Measurements from ENCODE around the gene DLX2. TPM values are rescaled to one million over a fixed set of nuclear protein-coding genes. Genes with fewer than 3 reads are reported as not detected.
A peak's percentile ranks its signal among the peaks of the same experiment; 100 is the strongest.

Gene DLX2
- total and polyA plus RNA-seq, 2 of the 13 experiments (the other 11 are each of a cell fraction or from before 2014, with no cell fraction given), result 0.07 to 0.15 TPM

GRCh38 chr2:172094294-172095145 is 8.2 kb downstream of the DLX2 start (continued):
- TF ChIP-seq HNF4G (IDR thresholded peaks at IDR 0.05; ENCODE audit: borderline replicate concordance, low read depth, low read length) (no peak), HNF4G (CRISPR knock-in tag; IDR thresholded peaks at IDR 0.05; ENCODE audit: borderline replicate concordance, low read depth) (0 out of 2 replicates have a peak, but pooled peaks have one; percentile 22)

GRCh38 chr2:172093416-172094293 is 9.0 kb downstream of the DLX2 start:
- no peak for ATAC-seq
- Histone ChIP-seq H3K4me2 (ENCODE audit: low read depth, low read length) (no peak overlapping the region), H2AFZ (ENCODE audit: low read length) (no peak overlapping the region), H3K9ac (ENCODE audit: insufficient read depth, low read depth, low read length) (no peak overlapping the region), H3K4me3 (replicated peaks in 1 of 3; ENCODE audit: insufficient read depth in 1 of 3, low read depth in 2 of 3, low read length in 3 of 3) (no peak overlapping the region), H3K36me3 (replicated peaks in 1 of 2; ENCODE audit: control insufficient read depth in 1 of 2, insufficient read depth in 2 of 2, low read length in 2 of 2) (no peaks in the 10 kb centered on the region), H3K27ac (ENCODE audit: extremely low read length, insufficient read depth, low read length) (no peak overlapping the region), H4K20me1 (ENCODE audit: insufficient read depth, low read length) (peaks cover 6% of the 10 kb centered on the region; the same call in 1 of the 2 replicates), H3K9me3 (ENCODE audit: low read length) (no peaks in the 10 kb centered on the region), H3K27me3 (ENCODE audit: control insufficient read depth in 1 of 2, insufficient read depth in 2 of 2, low read length in 2 of 2) (peaks cover 27 to 99% of the 10 kb centered on the region in 2 experiments), H3K79me2 (ENCODE audit: insufficient read depth, low read length) (no peaks in the 10 kb centered on the region), H3K4me1 (ENCODE audit: insufficient read depth, low read length) (peaks cover 51% of the 10 kb centered on the region)
- no TSS peak for BruUV-seq (replicated peaks)
- in situ Hi-C loops (cut with HindIII; ENCODE audit: extremely low pct_ligation_motif_present, low pct_unique_long_range_greater_than_20kb), result no loop called here
- 53% methylated on average over 18 of the region's 18 CpGs for WGBS (ENCODE audit: low lambda C conversion rate)
- DNase-seq (ENCODE audit: low spot score), result no peak
- CTCF ChIA-PET (ENCODE audit: low intra/inter-chr PET ratio, low total read pairs), result no interaction called here
- POLR2A ChIA-PET, result no interaction called here
- intact Hi-C loops (cut with micrococcal nuclease; ENCODE audit: unreplicated experiment), result loop anchor here (1.0 kb wide), 1 partner anchor 8 kb away; the partner anchor contains the start of gene DLX1
- FAIRE-seq, result no peak
- no peak for TF ChIP-seq CHD2 (IDR thresholded peaks at IDR 0.05; ENCODE audit: low read depth, low read length)
- no peak for TF ChIP-seq ZNF264 (CRISPR knock-in tag; IDR thresholded peaks at IDR 0.05)
- no peak for TF ChIP-seq MEIS2 (CRISPR knock-in tag; IDR thresholded peaks at IDR 0.05)
- TF ChIP-seq IRX3 (CRISPR knock-in tag; IDR thresholded peaks at IDR 0.05; ENCODE audit: borderline replicate concordance, low read depth), result no peak
- TF ChIP-seq YEATS4 (CRISPR knock-in tag; IDR thresholded peaks at IDR 0.05; ENCODE audit: borderline replicate concordance), result no peak
- TF ChIP-seq SOX5 (CRISPR knock-in tag; IDR thresholded peaks at IDR 0.05; ENCODE audit: borderline replicate concordance), result no peak
- no peak for TF ChIP-seq MLLT10 (CRISPR knock-in tag; IDR thresholded peaks at IDR 0.05)
- TF ChIP-seq ZNF446 (CRISPR knock-in tag; IDR thresholded peaks at IDR 0.05), result no peak
- TF ChIP-seq SSRP1 (CRISPR knock-in tag; IDR thresholded peaks at IDR 0.05), result no peak
- peak; percentile 96 for TF ChIP-seq CBX2 (IDR thresholded peaks at IDR 0.05; ENCODE audit: low read depth, low read length)
- TF ChIP-seq CBX2 (CRISPR knock-in tag; IDR thresholded peaks at IDR 0.05; ENCODE audit: low read depth), result no peak
- TF ChIP-seq XRCC5 (optimal IDR thresholded peaks at IDR 0.05; ENCODE audit: low read length), result no peak
- 0 out of 2 replicates have a peak, but pooled peaks have one; percentile 67 for TF ChIP-seq EZH2 (conservative IDR thresholded peaks at IDR 0.05; ENCODE audit: low read depth, low read length)
- no peak for TF ChIP-seq PTBP1 (IDR thresholded peaks at IDR 0.05; ENCODE audit: low read depth, low read length, poor library complexity, severe bottlenecking)
- no peak for TF ChIP-seq FIP1L1 (IDR thresholded peaks at IDR 0.05; ENCODE audit: borderline replicate concordance, insufficient read depth, low read depth, low read length)
